Measurements from ENCODE around the gene IL27RA. TPM values are rescaled to one million over a fixed set of nuclear protein-coding genes. Genes with fewer than 3 reads are reported as not detected.

IL27RA gene
- total and polyA plus RNA-seq, 12 donors: 1.2 to 5.2 (median 3.7) TPM

DNA sequence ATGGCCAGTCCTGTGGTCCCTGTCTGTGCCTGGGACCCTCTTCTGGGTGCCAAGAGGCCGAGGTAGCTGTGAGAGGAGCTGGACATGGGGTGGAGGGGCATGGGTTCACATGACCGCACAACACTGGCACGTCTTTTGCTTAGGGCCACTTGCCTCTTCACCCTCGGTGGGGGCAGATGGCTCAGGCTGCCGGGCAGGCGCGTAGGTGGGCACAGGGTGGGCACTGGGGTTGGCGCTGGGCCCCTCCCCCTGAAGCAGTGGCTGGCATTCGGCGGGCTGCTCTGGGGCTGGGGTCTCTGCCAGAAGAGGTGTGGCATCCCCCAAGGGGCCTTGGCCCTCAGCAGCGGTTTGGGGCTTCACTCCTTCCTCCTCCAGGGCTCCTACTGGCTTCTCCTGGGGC lies 21.9 kb downstream of the IL27RA start:
- peaks cover 3% of the 10 kb centered on the region for H3K27me3 ChIP-seq
- H3K9me3 ChIP-seq (replicated peaks in 1 of 3): no peaks in the 10 kb centered on the region
- no peak for TF ChIP-seq POLR2A (IDR thresholded peaks at IDR 0.05)
- TF ChIP-seq, protein P1, sequence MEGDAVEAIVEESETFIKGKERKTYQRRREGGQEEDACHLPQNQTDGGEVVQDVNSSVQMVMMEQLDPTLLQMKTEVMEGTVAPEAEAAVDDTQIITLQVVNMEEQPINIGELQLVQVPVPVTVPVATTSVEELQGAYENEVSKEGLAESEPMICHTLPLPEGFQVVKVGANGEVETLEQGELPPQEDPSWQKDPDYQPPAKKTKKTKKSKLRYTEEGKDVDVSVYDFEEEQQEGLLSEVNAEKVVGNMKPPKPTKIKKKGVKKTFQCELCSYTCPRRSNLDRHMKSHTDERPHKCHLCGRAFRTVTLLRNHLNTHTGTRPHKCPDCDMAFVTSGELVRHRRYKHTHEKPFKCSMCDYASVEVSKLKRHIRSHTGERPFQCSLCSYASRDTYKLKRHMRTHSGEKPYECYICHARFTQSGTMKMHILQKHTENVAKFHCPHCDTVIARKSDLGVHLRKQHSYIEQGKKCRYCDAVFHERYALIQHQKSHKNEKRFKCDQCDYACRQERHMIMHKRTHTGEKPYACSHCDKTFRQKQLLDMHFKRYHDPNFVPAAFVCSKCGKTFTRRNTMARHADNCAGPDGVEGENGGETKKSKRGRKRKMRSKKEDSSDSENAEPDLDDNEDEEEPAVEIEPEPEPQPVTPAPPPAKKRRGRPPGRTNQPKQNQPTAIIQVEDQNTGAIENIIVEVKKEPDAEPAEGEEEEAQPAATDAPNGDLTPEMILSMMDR (IDR thresholded peaks at IDR 0.05): no peak
- DNase-seq: no peak
- H3K4me1 ChIP-seq (replicated peaks in 1 of 2): peaks cover 0 to 4% of the 10 kb centered on the region in 2 donors
- WGBS, 4 donors: 90 to 100% (median 96%) methylated on average over 1 to 11 of the region's 11 CpGs
- intact Hi-C loops (cut with DNase I): loop anchor here (10.0 kb wide), 2 partner anchors 169 to 459 kb away; no protein-coding TSS in a partner anchor
- H3K4me3 ChIP-seq: no peak overlapping the region
- H3K27ac ChIP-seq: no peak overlapping the region
- no peaks in the 10 kb centered on the region for H3K36me3 ChIP-seq (replicated peaks in 1 of 2)

- Histone ChIP-seq H3K27me3 (peaks cover 9% of the 10 kb centered on the region), H3K4me1 (replicated peaks in 1 of 2) (peaks cover 0 to 4% of the 10 kb centered on the region in 2 donors), H3K36me3 (replicated peaks in 1 of 2) (no peaks in the 10 kb centered on the region), H3K27ac (no peak overlapping the region), H3K4me3 (no peak overlapping the region), H3K9me3 (replicated peaks in 1 of 3) (no peaks in the 10 kb centered on the region)
- WGBS, 4 donors: 80 to 84% (median 83%) methylated on average over 6 of the region's 6 CpGs
- DNase-seq: no peak
- TF ChIP-seq POLR2A (IDR thresholded peaks at IDR 0.05): no peak
- intact Hi-C loops (cut with DNase I): loop anchor here (10.0 kb wide), 2 partner anchors 169 to 459 kb away; no protein-coding TSS in a partner anchor
Measured at GRCh38 chr19:14054099-14054498, 22.5 kb downstream of the IL27RA start.

GRCh38 chr19:14054721-14055120 lies 23.2 kb downstream of the IL27RA start:
- intact Hi-C loops (cut with DNase I): loop anchor here (10.0 kb wide), 2 partner anchors 170 to 460 kb away; no protein-coding TSS in a partner anchor
- 61 to 67% (median 65%) methylated on average over 8 to 11 of the region's 11 CpGs for WGBS, 4 donors
- Histone ChIP-seq H3K9me3 (replicated peaks in 1 of 3) (no peaks in the 10 kb centered on the region), H3K36me3 (replicated peaks in 1 of 2) (no peaks in the 10 kb centered on the region), H3K4me1 (replicated peaks in 1 of 2) (peaks cover 0 to 4% of the 10 kb centered on the region in 2 donors), H3K4me3 (no peak overlapping the region), H3K27me3 (peaks cover 9% of the 10 kb centered on the region), H3K27ac (no peak overlapping the region)
- TF ChIP-seq, protein P1 (IDR thresholded peaks at IDR 0.05): no peak
- no peak for TF ChIP-seq POLR2A (IDR thresholded peaks at IDR 0.05)
- DNase-seq: no peak

GRCh38 chr19:14055396-14055795 lies 23.8 kb downstream of the IL27RA start:
- TF ChIP-seq, protein P1 (IDR thresholded peaks at IDR 0.05): no peak
- TF ChIP-seq POLR2A (IDR thresholded peaks at IDR 0.05): no peak
- Histone ChIP-seq H3K4me1 (replicated peaks in 1 of 2) (peaks cover 0 to 4% of the 10 kb centered on the region in 2 donors), H3K9me3 (replicated peaks in 1 of 3) (no peaks in the 10 kb centered on the region), H3K36me3 (replicated peaks in 1 of 2) (no peaks in the 10 kb centered on the region), H3K4me3 (no peak overlapping the region), H3K27ac (no peak overlapping the region), H3K27me3 (peaks cover 15% of the 10 kb centered on the region)
- intact Hi-C loops (cut with DNase I): loop anchor here (10.0 kb wide), 2 partner anchors 171 to 461 kb away; no protein-coding TSS in a partner anchor
- no peak for DNase-seq
- 75 to 90% (median 79%) methylated on average over 3 of the region's 3 CpGs for WGBS, 4 donors

Measured in adrenal gland (tissue), 12 donors.